Measurements from ENCODE around the gene ADCY2.

ADCY2 gene

DNA sequence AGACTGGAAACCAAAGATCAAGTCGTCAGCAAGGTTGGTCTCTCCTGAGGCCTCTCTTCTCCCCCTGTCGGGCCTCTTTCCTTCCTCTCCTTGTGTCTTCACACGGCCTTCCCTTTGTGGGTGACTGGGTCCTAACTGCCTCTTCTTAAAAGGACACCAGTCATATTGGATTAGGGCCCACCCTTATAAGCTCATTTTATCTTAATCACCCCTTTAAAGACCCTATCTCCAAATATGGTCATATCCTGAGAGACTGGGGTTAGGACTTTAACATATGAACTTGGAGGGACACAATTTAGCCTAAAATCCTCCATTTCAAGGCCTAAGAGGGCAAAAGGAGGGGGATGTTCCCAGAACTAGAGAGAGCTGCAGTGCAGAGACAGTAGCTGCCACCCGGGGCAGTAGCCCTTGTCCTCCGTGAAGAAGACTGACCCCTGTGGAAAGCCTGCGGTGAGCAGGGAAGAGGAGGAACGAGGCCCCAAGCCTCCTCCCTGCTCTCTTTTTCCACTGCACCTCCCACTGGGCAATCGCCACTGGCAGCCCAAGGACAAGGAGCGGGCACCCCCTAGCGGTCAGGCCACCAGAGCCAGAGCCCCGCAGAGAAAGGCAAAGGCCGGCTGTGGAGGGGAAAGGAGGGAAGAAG lies 420.1 kb downstream of the ADCY2 start:
- peak; percentile 99 for ATAC-seq
- TF ChIP-seq ZC3H10 (CRISPR knock-in tag; IDR thresholded peaks at IDR 0.05) (no peak), ZFP3 (CRISPR knock-in tag; IDR thresholded peaks at IDR 0.05) (no peak), ZFP30 (CRISPR knock-in tag; IDR thresholded peaks at IDR 0.05) (no peak), TOX (CRISPR knock-in tag; IDR thresholded peaks at IDR 0.05; ENCODE audit: borderline replicate concordance) (no peak), OSR1 (CRISPR knock-in tag; IDR thresholded peaks at IDR 0.05) (no peak), GLIS3 (CRISPR knock-in tag; IDR thresholded peaks at IDR 0.05) (no peak), ZNF565 (CRISPR knock-in tag; conservative IDR thresholded peaks at IDR 0.05; ENCODE audit: low read depth) (no peak), SNAI2 (CRISPR knock-in tag; IDR thresholded peaks at IDR 0.05) (no peak), ZNF8 (CRISPR knock-in tag; IDR thresholded peaks at IDR 0.05) (no peak), PPARA (CRISPR knock-in tag; IDR thresholded peaks at IDR 0.05; ENCODE audit: borderline replicate concordance) (no peak), ZNF70 (CRISPR knock-in tag; IDR thresholded peaks at IDR 0.05) (no peak)
- TF ChIP-seq, protein P1, sequence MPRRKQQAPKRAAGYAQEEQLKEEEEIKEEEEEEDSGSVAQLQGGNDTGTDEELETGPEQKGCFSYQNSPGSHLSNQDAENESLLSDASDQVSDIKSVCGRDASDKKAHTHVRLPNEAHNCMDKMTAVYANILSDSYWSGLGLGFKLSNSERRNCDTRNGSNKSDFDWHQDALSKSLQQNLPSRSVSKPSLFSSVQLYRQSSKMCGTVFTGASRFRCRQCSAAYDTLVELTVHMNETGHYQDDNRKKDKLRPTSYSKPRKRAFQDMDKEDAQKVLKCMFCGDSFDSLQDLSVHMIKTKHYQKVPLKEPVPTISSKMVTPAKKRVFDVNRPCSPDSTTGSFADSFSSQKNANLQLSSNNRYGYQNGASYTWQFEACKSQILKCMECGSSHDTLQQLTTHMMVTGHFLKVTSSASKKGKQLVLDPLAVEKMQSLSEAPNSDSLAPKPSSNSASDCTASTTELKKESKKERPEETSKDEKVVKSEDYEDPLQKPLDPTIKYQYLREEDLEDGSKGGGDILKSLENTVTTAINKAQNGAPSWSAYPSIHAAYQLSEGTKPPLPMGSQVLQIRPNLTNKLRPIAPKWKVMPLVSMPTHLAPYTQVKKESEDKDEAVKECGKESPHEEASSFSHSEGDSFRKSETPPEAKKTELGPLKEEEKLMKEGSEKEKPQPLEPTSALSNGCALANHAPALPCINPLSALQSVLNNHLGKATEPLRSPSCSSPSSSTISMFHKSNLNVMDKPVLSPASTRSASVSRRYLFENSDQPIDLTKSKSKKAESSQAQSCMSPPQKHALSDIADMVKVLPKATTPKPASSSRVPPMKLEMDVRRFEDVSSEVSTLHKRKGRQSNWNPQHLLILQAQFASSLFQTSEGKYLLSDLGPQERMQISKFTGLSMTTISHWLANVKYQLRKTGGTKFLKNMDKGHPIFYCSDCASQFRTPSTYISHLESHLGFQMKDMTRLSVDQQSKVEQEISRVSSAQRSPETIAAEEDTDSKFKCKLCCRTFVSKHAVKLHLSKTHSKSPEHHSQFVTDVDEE (CRISPR knock-in tag; IDR thresholded peaks at IDR 0.05): no peak
- TF ChIP-seq, protein P2, sequence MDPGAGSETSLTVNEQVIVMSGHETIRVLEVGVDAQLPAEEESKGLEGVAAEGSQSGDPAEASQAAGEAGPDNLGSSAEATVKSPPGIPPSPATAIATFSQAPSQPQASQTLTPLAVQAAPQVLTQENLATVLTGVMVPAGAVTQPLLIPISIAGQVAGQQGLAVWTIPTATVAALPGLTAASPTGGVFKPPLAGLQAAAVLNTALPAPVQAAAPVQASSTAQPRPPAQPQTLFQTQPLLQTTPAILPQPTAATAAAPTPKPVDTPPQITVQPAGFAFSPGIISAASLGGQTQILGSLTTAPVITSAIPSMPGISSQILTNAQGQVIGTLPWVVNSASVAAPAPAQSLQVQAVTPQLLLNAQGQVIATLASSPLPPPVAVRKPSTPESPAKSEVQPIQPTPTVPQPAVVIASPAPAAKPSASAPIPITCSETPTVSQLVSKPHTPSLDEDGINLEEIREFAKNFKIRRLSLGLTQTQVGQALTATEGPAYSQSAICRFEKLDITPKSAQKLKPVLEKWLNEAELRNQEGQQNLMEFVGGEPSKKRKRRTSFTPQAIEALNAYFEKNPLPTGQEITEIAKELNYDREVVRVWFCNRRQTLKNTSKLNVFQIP (CRISPR knock-in tag; IDR thresholded peaks at IDR 0.05; ENCODE audit: borderline replicate concordance, low read depth): no peak
- TF ChIP-seq, protein P3, sequence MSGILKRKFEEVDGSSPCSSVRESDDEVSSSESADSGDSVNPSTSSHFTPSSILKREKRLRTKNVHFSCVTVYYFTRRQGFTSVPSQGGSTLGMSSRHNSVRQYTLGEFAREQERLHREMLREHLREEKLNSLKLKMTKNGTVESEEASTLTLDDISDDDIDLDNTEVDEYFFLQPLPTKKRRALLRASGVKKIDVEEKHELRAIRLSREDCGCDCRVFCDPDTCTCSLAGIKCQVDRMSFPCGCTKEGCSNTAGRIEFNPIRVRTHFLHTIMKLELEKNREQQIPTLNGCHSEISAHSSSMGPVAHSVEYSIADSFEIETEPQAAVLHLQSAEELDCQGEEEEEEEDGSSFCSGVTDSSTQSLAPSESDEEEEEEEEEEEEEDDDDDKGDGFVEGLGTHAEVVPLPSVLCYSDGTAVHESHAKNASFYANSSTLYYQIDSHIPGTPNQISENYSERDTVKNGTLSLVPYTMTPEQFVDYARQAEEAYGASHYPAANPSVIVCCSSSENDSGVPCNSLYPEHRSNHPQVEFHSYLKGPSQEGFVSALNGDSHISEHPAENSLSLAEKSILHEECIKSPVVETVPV (CRISPR knock-in tag; IDR thresholded peaks at IDR 0.05): no peak
- TF ChIP-seq, protein P4, sequence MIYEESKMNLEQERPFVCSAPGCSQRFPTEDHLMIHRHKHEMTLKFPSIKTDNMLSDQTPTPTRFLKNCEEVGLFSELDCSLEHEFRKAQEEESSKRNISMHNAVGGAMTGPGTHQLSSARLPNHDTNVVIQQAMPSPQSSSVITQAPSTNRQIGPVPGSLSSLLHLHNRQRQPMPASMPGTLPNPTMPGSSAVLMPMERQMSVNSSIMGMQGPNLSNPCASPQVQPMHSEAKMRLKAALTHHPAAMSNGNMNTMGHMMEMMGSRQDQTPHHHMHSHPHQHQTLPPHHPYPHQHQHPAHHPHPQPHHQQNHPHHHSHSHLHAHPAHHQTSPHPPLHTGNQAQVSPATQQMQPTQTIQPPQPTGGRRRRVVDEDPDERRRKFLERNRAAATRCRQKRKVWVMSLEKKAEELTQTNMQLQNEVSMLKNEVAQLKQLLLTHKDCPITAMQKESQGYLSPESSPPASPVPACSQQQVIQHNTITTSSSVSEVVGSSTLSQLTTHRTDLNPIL (CRISPR knock-in tag; IDR thresholded peaks at IDR 0.05; ENCODE audit: low read depth): no peak

DNA sequence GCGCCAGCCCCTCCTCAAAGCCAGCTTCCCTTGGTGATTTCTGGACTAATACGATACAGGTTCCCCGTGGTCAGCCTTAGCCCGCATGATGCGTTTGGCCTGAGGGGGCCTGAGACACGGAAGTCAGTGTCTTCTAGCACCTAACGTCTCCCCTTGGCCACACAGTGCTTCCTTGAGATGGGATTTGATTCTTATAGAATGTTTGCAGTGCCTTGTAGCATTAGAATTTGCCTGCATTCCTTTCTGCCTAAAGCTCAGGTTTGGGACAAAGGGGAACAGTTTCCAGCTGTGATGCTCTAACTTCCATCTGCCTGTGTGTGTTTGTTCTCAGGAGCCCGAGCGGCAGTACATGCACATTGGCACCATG lies 420.6 kb downstream of the ADCY2 start:
- TF ChIP-seq, protein P1 (CRISPR knock-in tag; IDR thresholded peaks at IDR 0.05): no peak
- TF ChIP-seq SNAI2 (CRISPR knock-in tag; IDR thresholded peaks at IDR 0.05) (no peak), PPARA (CRISPR knock-in tag; IDR thresholded peaks at IDR 0.05; ENCODE audit: borderline replicate concordance) (no peak), ARNTL (CRISPR knock-in tag; IDR thresholded peaks at IDR 0.05; ENCODE audit: borderline replicate concordance, low read depth) (no peak), ZNF565 (CRISPR knock-in tag; conservative IDR thresholded peaks at IDR 0.05; ENCODE audit: low read depth) (no peak), ZFP3 (CRISPR knock-in tag; IDR thresholded peaks at IDR 0.05) (no peak), ZC3H10 (CRISPR knock-in tag; IDR thresholded peaks at IDR 0.05) (no peak), ISL1 (CRISPR knock-in tag; IDR thresholded peaks at IDR 0.05) (no peak), ZNF8 (CRISPR knock-in tag; IDR thresholded peaks at IDR 0.05) (no peak), CSDC2 (CRISPR knock-in tag; IDR thresholded peaks at IDR 0.05) (no peak), BACH2 (CRISPR knock-in tag; IDR thresholded peaks at IDR 0.05; ENCODE audit: borderline replicate concordance) (no peak), OSR1 (CRISPR knock-in tag; IDR thresholded peaks at IDR 0.05) (no peak)
- TF ChIP-seq, protein P2 (CRISPR knock-in tag; IDR thresholded peaks at IDR 0.05; ENCODE audit: borderline replicate concordance, low read depth): no peak
- TF ChIP-seq, protein P5, sequence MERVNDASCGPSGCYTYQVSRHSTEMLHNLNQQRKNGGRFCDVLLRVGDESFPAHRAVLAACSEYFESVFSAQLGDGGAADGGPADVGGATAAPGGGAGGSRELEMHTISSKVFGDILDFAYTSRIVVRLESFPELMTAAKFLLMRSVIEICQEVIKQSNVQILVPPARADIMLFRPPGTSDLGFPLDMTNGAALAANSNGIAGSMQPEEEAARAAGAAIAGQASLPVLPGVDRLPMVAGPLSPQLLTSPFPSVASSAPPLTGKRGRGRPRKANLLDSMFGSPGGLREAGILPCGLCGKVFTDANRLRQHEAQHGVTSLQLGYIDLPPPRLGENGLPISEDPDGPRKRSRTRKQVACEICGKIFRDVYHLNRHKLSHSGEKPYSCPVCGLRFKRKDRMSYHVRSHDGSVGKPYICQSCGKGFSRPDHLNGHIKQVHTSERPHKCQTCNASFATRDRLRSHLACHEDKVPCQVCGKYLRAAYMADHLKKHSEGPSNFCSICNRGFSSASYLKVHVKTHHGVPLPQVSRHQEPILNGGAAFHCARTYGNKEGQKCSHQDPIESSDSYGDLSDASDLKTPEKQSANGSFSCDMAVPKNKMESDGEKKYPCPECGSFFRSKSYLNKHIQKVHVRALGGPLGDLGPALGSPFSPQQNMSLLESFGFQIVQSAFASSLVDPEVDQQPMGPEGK (CRISPR knock-in tag; IDR thresholded peaks at IDR 0.05; ENCODE audit: borderline replicate concordance): no peak
- TF ChIP-seq, protein P3 (CRISPR knock-in tag; IDR thresholded peaks at IDR 0.05): no peak
- ATAC-seq: peak; percentile 55

Data from SK-N-SH treated with all-trans-retinoic acid at 6 μM for 48 hours (cell line).